ENCODE data around the gene KLHDC8A. TPM values are rescaled to one million over a fixed set of nuclear protein-coding genes. Genes with fewer than 3 reads are reported as not detected.
"Not testable (repeated sequence)": the region's sequence is repeated elsewhere in the genome, so short reads cannot be mapped to it uniquely, and the experiment has no call there.

Gene KLHDC8A
- total and polyA plus RNA-seq, 2 experiments from 2014 or later: 0.71 to 1.2 TPM

DNA sequence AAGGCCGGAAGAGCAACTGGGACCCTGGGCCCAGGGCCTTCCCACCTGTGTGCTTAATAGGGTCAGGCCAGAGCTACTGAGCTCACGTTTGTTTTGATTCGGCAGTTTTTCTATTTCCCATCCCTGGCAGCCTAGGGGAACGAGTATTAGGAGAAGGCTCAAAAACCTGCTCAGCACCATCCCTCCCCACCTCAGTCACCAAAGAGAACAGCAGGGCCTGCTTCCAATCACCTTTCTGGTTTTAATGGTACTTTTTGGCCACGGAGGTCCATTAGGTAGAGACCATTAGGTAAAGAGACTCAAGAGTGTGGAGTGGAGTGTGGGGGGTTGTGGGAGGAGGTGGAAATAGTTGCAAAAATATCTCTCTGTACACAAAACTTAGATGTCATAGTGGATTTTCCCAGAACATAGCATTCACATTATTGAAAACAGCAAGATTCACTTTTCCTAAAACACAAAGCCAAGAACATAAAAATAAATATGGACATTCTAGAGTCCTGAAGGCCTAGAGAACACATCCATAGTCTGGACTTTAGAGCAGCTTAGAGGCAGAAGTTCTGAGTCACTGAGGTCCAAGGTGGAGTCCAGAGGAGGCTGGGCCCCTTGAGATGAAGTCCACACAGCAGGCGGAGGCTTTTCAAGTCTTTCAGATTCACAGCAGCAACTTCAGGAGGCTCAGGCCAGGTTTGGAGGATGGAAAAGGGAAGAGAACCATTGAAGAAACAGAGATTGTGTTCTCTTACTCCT lies 54.7 kb downstream of the KLHDC8A start:
- H3K27ac ChIP-seq: peak overlapping the region; percentile 80
- peak in 1 of 2 donors; percentile 55 for DNase-seq (ENCODE audit: low read depth in 1 of 2, low spot score in 1 of 2)
- no peak overlapping the region for H3K4me3 ChIP-seq
- H3K36me3 ChIP-seq: no peaks in the 10 kb centered on the region
- no peaks in the 10 kb centered on the region for H3K9me3 ChIP-seq (ENCODE audit: low read depth)
- H3K4me1 ChIP-seq (ENCODE audit: low read depth): peaks cover 16% of the 10 kb centered on the region
- no peaks in the 10 kb centered on the region for H3K27me3 ChIP-seq
- TF ChIP-seq CTCF (IDR thresholded peaks at IDR 0.05; ENCODE audit: low read depth, low read length): no peak

DNA sequence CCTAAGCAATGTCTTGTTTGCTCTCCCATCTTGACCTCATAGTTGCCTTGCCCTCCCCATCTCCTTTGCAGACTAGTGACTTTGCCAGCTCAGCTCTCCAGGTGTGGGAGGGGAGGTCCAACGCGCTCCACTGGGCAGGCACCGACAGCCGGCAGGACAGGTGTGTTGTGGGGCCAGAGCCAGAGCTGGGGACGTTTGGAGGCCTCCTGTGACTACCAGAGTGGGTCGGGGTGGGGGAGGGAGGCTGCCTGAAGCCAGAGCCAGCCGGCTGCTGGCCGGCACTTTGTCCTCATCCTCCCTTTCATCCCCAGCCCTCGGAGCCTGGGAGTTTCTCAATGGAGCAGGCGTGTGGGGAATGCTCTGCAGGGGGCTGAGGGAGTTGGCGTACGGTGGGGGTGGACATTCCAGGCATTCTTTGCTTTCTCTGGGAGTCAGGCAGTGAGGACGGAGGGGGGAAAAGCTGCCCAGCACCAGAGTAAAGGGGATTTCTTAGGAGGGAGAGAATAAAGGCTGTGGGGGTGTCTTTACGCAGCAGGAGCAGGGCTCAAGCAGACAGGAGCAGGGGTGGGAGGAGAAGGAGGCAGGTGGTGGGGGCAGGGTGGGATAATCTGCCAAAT lies 55.4 kb downstream of the KLHDC8A start:
- TF ChIP-seq CTCF (IDR thresholded peaks at IDR 0.05; ENCODE audit: low read depth, low read length): no peak
- Histone ChIP-seq H3K4me3 (no peak overlapping the region), H3K27ac (peak overlapping the region; percentile 80), H3K9me3 (ENCODE audit: low read depth) (no peaks in the 10 kb centered on the region), H3K36me3 (no peaks in the 10 kb centered on the region), H3K27me3 (no peaks in the 10 kb centered on the region), H3K4me1 (ENCODE audit: low read depth) (peaks cover 16% of the 10 kb centered on the region)
- DNase-seq (ENCODE audit: low read depth in 1 of 2, low spot score in 1 of 2): peak; percentile 86 to 99

GRCh38 chr1:205300149-205300548 lies 56.6 kb downstream of the KLHDC8A start:
- H3K27me3 ChIP-seq: no peaks in the 10 kb centered on the region
- TF ChIP-seq CTCF (IDR thresholded peaks at IDR 0.05; ENCODE audit: low read depth, low read length): no peak
- no peak overlapping the region for H3K27ac ChIP-seq
- no peaks in the 10 kb centered on the region for H3K9me3 ChIP-seq (ENCODE audit: low read depth)
- H3K36me3 ChIP-seq: no peaks in the 10 kb centered on the region
- peaks cover 23% of the 10 kb centered on the region for H3K4me1 ChIP-seq (ENCODE audit: low read depth)
- no peak for DNase-seq (ENCODE audit: low read depth in 1 of 2, low spot score in 1 of 2)
- no peak overlapping the region for H3K4me3 ChIP-seq

GRCh38 chr1:205298191-205298994 lies 58.3 kb downstream of the KLHDC8A start:
- DNase-seq (ENCODE audit: low read depth in 1 of 2, low spot score in 1 of 2): peak in 1 of 2 donors; percentile 97
- H3K9me3 ChIP-seq (ENCODE audit: low read depth): no peaks in the 10 kb centered on the region
- no peaks in the 10 kb centered on the region for H3K27me3 ChIP-seq
- no peak for TF ChIP-seq CTCF (IDR thresholded peaks at IDR 0.05; ENCODE audit: low read depth, low read length)
- peaks cover 35% of the 10 kb centered on the region for H3K4me1 ChIP-seq (ENCODE audit: low read depth)
- no peak overlapping the region for H3K4me3 ChIP-seq
- H3K27ac ChIP-seq: peak overlapping the region; percentile 6
- no peaks in the 10 kb centered on the region for H3K36me3 ChIP-seq

DNA sequence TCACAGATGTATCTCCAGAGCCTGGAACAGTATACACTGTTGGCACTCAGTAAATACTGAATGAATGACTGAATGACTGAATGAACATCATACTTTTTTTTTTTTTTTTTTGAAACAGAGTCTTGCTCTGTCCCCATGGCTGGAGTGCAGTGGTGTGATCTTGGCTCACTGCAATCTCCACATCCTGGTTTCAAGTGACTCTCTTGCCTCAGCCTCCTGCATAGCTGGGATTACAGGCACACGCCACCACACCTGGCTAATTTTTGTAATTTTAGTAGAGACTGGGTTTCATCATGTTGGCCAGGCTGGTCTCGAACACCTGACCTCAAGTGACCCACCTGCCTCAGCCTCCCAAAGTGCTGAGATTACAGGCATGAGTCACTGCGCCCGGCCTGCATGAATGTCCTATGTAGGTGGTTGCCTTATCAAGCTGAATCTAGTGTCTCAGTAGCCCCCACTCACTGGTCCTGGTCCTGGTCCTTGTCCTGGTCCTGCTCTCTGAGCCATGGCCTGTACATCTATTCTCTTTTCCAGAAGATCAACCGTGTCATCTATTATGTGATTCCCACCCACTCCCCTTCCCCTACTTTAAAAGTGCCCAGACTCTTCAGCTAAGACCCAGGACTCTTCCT lies 59.1 kb downstream of the KLHDC8A start:
- not testable (repeated sequence) for H3K36me3 ChIP-seq; DNase-seq (ENCODE audit: low read depth in 1 of 2, low spot score in 1 of 2); H3K9me3 ChIP-seq (ENCODE audit: low read depth); H3K4me3 ChIP-seq; H3K27me3 ChIP-seq
- H3K4me1 ChIP-seq (ENCODE audit: low read depth): peaks cover 35% of the 10 kb centered on the region
- H3K27ac ChIP-seq: peak overlapping the region; percentile 6

Data from cardiac muscle cell (in vitro differentiated cells and primary cell).